Inflammatory macrophage (primary cell): ENCODE data around the gene UPK3B.
"Not testable (repeated sequence)": the region's sequence is repeated elsewhere in the genome, so short reads cannot be mapped to it uniquely, and the experiment has no call there.

ENCODE experiments used
- DNase-seq, 2 donors: peaks; one replicate each; pipeline ENCODE4 v3.0.0-alpha.2; 2020 to 2022

Gene UPK3B

DNA sequence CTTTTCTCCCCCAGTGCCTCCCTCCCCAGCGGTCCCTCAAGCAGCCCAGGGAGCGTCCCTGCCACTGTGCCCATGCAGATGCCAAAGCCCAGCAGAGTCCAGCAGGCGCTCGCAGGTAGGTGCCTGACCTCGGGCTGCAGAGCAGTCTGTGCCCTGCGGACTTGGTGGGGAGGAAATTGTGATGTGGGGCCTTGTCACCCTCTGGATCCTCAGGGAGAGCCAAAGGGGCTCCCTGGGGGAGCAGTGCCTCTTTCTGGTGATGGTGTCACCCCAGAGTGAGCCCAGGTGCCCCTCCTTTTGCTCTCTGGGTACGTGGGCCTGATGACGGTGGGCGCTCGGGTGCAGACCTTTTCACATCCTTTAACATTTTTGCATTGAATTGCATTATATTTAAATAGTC lies 18.2 kb upstream of the UPK3B start:
- not testable (repeated sequence) for DNase-seq

DNA sequence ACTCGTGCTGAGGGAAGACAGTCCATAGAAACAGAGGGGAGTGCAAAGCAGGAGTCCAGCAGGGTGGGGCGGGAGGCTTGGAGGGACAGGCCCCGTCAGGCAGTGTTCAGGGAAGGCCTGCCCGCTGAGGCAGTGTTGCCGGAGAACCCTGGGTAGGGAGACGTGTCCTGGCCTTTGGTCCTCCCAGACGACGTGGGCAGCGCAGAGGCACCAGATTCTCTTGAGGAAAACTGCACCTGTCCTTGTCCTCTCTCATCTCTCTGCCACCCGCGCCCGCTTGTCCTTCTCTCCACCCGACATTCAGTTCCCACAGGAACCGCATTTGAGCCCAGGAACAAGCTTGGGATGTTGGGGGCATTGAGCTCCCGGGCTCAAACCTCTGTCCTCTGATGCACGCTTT lies 14.6 kb upstream of the UPK3B start:
- DNase-seq, result not testable (repeated sequence)

DNA sequence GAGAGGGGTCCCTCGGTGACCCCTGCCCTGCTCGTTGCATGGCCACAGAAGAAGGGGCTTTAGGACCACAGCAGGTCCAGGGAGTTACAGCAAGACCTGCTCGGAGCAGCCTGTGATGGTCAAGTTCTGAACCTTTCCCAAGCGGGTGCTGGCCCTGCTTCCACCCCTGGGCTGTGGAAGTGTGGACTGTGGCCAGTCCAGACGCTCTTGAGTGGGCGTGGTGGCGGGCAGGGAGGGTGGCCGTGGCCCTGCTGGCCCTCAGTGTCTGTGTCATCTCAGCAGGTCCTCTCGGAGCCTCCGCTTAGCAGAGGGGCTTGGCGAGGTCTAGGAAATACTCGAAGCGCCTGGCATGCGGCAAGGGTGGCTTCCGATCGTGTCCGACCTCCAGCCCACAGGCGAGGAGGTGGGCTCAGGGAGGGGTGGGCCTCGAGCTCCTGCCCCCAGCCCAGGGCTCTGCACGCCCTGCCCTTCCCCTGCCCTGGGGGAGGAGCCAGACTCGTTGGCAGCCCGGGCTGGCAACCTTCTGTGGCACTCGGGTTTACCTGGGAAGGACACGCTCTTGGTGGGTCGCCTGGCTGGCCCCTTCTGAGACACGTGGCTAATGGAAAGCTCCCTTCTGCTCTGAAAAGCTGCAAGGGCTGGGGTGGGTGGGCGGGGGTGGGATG lies 12.3 kb upstream of the UPK3B start:
- not testable (repeated sequence) for DNase-seq

- DNase-seq, result not testable (repeated sequence)
These were observed 11.7 kb upstream of the UPK3B start for GRCh38 chr7:76498583-76499200.

DNA sequence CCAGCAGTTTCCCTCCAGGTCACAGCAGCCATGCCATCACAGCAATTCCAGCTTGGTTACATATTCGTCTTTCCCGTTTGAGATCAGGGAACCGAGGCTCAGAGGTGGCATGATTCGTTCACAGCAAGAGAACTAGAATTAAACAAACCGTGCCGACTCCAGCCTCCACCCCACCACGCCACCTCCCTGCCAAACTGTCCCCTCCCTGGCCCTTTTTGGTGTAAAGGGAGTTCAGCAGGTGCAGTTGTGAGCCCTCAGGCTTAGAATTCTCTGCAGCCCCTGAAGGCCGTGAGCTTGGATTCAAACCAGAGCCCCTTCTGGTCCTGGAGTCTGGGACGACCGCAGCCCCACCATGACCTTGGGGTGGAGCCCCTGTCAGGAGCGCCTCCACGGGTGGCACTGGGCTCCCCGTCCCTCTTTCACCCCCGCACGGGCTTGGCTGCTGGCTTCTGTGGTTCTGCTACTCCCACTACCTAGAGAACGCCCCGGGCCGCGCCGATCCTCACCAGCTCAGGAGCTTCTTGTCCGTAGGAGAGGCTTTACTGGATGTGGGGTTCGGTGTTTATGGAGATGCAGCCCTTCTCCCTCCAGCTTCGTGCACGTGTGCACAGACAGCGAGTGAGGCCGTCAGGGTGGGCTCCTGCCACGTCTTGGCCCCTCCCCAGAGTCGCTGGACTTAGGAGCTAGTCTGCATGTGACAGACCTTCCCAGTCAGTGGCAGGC lies 11.0 kb upstream of the UPK3B start:
- DNase-seq, result not testable (repeated sequence)

DNA sequence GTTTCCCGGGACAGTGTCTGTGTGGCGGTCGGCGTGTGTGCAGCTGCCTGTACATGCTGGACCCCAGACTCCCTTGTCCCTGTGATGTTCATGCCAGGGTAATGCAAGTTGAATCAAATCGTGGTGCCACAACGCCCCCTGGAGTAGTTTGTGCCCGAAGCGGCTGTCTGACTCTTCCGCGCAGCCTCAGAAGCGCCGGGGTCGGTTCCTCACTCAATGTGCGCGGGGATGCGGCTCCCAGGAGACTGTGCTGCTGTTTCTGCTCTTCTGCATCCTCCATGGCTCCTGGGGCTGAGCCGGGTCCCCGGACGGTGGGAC lies 10.5 kb upstream of the UPK3B start:
- not testable (repeated sequence) for DNase-seq

DNA sequence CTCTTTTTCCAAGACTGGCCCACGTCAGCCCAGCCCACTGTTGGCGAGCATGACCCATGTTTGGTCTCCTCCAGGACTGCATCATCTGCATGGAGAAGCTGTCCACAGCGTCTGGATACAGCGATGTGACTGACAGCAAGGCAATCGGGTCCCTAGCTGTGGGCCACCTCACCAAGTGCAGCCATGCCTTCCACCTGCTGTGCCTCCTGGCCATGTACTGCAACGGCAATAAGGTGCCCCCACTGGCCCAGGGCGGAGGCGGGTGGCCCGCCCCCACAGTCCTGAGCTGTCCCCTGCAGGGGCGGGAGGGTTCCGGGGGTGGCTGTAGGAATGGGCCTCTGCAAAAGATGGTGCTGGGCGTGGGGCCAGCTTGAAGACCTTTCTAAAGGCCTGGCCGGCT lies 8.1 kb upstream of the UPK3B start:
- DNase-seq, result not testable (repeated sequence)

- not testable (repeated sequence) for DNase-seq
These were observed 7.5 kb upstream of the UPK3B start for GRCh38 chr7:76502836-76503235.

- not testable (repeated sequence) for DNase-seq
These were observed 7.1 kb upstream of the UPK3B start for GRCh38 chr7:76503244-76503643.

DNA sequence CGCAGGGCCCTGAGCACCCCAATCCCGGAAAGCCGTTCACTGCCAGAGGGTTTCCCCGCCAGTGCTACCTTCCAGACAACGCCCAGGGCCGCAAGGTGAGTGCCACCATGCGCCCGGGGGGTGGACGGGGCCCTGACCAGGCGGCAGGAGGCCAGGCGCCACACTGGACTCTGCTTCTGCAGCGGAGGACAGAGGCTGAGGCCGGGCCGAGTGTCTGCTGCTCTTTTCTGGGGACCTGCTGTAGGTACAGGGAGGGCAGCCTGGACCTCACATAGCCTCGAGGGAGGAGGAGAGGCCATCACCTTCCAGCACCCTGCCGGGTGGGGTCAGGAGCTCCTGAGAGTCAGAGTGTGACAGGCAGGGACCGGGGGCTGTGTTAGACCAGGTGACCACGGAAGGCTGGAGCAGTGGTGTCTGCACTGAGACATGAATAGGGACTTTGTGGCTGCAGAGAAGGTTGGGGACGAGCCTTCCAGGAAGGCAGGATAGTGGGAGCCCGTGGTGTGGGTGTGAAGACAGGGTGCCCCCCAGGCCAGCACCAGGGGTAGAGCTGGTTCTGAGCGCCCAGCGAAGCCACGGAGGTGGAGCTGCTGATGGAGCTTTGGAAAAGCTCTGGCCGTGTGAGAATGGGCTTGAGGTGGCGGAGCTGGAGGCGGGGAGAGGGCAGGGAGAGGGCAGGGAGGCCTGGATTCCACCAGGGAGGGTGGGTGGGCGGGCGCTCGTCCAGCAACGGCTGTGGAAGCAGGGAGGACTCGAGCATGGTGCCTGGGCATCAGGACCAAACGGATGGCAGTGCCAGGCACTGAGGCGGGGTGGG lies 5.8 kb upstream of the UPK3B start:
- DNase-seq, result not testable (repeated sequence)

- no peak for DNase-seq
These were observed 4.9 kb upstream of the UPK3B start for GRCh38 chr7:76505168-76506080.

- no peak for DNase-seq
These were observed 4.3 kb upstream of the UPK3B start for GRCh38 chr7:76506081-76506440.

DNA sequence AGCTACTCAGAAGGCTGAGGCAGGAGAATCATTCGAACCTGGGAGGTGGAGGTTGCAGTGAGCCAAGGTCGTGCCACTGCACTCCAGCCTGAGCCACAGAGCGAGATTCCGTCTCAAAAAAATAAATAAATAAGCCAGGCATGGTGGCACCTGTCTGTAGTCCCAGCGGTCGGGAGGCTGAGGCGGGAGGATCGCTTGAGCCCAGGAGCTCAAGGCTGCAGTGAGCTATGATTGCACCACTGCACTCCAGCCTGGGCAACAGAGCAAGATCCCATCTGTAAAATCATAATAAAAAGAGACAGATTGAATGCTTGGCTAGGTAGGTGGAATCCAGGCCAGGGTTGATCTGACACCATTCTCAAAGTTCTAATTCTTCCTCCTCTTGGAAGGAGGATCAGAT lies 3.7 kb upstream of the UPK3B start:
- not testable (repeated sequence) for DNase-seq

DNA sequence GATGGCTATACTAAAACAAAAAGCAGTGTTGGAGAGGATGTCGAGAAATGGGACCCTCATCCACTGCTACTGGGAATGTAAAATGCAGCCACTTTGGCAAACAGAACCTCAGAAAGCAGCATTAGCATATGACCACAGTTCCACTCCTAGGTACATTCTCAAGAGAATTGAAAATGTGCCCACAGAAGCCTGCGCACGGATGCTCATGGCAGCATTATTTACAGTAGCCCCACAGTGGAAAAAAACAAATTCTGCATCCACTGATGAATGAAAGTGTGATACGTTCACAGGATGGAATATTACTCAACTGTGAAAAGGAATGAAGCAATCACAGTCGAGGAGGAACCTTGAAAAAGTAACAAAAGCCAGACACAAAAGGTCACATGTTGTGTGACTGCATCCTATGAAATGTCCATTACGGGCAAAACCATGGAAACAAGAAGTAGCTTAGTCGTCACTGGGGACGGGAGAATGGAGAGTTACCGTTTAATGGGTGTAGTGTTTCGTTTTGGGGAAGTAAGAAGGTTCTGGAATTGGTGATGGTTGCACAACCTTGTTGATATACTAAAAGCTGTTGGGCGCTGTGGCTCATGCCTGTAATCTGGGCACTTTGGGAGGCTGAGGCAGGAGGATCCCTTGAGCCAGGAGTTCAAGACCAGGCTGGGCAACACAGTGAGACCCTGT lies 2.5 kb upstream of the UPK3B start:
- peak; percentile 97 to 99 for DNase-seq

GRCh38 chr7:76511200-76511910 lies 1.0 kb downstream of the UPK3B start:
- not testable (repeated sequence) for DNase-seq

- DNase-seq, result not testable (repeated sequence)
These were observed 1.8 kb downstream of the UPK3B start for GRCh38 chr7:76511911-76512885.

DNA sequence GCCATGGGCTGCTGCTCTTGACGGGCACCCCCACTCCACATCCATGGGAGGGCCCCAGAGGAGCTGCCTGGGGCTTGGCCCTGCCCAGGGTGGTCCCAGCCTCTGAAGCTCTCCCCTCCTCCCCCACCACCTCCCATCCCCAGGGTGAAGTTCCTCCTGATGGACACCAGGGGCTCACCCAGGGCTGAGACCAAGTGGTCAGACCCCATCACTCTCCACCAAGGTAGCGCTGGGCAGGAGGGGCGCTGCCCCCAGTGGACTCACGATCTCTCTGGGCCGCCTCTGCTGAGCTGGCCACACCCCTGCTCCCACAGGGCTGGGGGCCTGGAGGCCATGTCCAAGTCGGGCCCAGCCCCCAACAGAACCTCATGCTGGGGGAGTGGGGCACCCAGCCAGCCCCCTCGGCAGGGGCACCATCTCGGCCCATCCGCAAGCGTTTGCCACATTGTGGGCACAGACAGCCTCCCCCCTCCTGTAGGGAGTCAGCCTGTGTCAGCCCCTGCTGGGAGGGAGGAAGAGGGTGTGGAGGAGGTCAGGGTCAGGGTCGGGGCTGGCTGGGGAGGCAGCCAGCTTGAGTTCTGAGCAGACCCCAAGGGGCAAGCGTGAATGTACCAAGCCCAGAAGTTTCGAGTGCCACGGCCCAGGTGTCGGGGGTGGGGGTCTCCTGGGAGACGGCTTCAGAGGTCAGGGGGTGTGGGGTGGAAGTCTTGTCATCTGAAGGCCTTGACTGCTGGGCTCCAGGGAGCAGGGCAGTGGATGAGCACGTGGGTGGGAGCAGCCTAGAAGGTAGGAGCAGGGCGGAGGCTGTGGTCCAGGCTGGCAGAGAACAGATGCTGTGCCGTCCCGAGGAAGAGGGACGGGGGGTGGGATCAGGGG lies 2.8 kb downstream of the UPK3B start:
- peak in 1 of 2 donors; percentile 0 for DNase-seq
